ENCODE data around the gene LRRC8D.

DNA sequence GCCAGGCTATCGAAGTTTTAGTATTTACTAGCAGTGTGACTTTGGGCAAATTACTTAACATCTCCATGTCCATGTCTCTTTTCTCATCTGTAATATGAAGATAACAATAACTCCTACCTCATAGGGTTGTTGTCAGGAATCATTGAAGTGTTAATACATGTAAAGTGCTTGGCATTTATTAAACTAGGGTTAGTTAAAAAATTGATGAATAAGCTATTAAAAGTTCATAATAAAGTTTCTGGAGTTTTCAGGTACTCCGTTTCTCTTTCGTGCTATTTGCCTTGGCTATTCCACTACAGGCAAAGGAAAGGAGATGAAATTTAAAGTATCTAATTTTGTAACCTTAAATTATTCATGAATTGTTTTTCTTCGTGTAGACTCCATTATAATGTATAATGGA, 16.7 kb downstream of the LRRC8D start:
- TF ChIP-seq ZNF274 (IDR thresholded peaks at IDR 0.05; ENCODE audit: low read depth, low read length) (no peak), YY1 (IDR thresholded peaks at IDR 0.05; ENCODE audit: insufficient read depth, insufficient read length) (no peak), SUZ12 (IDR thresholded peaks at IDR 0.05; ENCODE audit: extremely low read depth, insufficient read depth, insufficient read length) (no peak)
